HCT116 (cell line): ENCODE data around the gene EIF1AY. TPM values are rescaled to one million over a fixed set of nuclear protein-coding genes. Genes with fewer than 3 reads are reported as not detected.

Experiments used
- ATAC-seq: fragments of 200-7000 bp; cut with Tn5 transposase; 2 replicates; pipeline ENCODE4 v1.9.1; 2020; ENCODE audit warnings: mild to moderate bottlenecking, moderate library complexity
- BruUV-seq: library from RNA; stranded (reverse); fragments of 400-500 nt; replicated peaks from 2 replicates; lab custom pipeline; 2021; lab: Mats Ljungman, UMichigan
- CTCF ChIA-PET: fragments of 300-600 bp; sonication (Branson Sonifier 250); formaldehyde crosslinking; loops from one replicate; lab custom pipeline; 2021; ENCODE audit warnings: antibody characterized with exemption; lab: Charles Lee
- POLR2A ChIA-PET: fragments of 300-600, 350-600 bp; sonication (Branson Sonifier 250); formaldehyde crosslinking; loops from one replicate; lab custom pipeline; 2021; ENCODE audit warnings: antibody characterized with exemption; lab: Charles Lee
- RAD21 ChIA-PET, 2 experiments: fragments of 300-600 bp; sonication (Branson Sonifier 250); formaldehyde crosslinking; loops; one replicate each; lab custom pipeline; 2023; ENCODE audit warnings: low total read pairs in 2 of 2; ENCODE audit not compliant: uncharacterized antibody in 2 of 2, unreplicated experiment in 2 of 2, low non-redundant PET in 1 of 2; lab: Charles Lee
- DNase-seq: peaks from one replicate; pipeline ENCODE4 v3.0.0-alpha.2; 2010; ENCODE audit warnings: low read depth, low spot score
- H2AFZ ChIP-seq: fragments of 200-600 bp; shearing (Covaris generic), sonication (generic); 2 replicates; pipeline ENCODE4 v1.6.1; 2017; ENCODE audit warnings: low read depth, mixed run types, mixed read lengths, antibody characterized with exemption, low read length; ENCODE audit not compliant: poor library complexity, severe bottlenecking
- H3K27ac ChIP-seq: 2 replicates; pipeline ENCODE4 v1.5.1; 2012; ENCODE audit warnings: low read depth, low read length
- H3K27me3 ChIP-seq: fragments of 200-600 bp; sonication (generic); 2 replicates; pipeline ENCODE4 v1.6.1; 2016; ENCODE audit warnings: mixed run types, low read length, mixed read lengths; ENCODE audit not compliant: insufficient read depth
- H3K36me3 ChIP-seq, 2 experiments: fragments of 200-500 bp in 1 of 2; fragments of 200-600 bp in 1 of 2; sonication (Bioruptor generic) in 1 of 2; sonication (generic) in 1 of 2; 2 replicates each; pipeline versions ENCODE4 v1.5.1 to v1.6.1; 2014 to 2016; ENCODE audit warnings: low read length in 2 of 2, inconsistent platforms in 1 of 2, mixed read lengths in 1 of 2, mixed run types in 1 of 2; ENCODE audit not compliant: insufficient read depth in 2 of 2, control insufficient read depth in 1 of 2
- H3K4me1 ChIP-seq, 2 experiments: fragments of 200-600 bp in 1 of 2; sonication (generic) in 1 of 2; 2 replicates each; pipeline versions ENCODE4 v1.5.1 to v1.6.1; 2012 to 2017; ENCODE audit warnings: low read length in 2 of 2, inconsistent platforms in 1 of 2, mild to moderate bottlenecking in 1 of 2, mixed read lengths in 1 of 2, mixed run types in 1 of 2, moderate library complexity in 1 of 2; ENCODE audit not compliant: insufficient read depth in 2 of 2, control insufficient read depth in 1 of 2
- H3K4me2 ChIP-seq: fragments of 200-600 bp; sonication (generic); 2 replicates; pipeline ENCODE4 v1.6.1; 2017; ENCODE audit warnings: mixed run types, low read length, mixed read lengths
- H3K4me3 ChIP-seq, 2 experiments: fragments of 200-600 bp in 1 of 2; sonication (generic) in 1 of 2; replicated peaks in 1 of 2; 2 replicates each; pipeline ENCODE4 v1.5.1; 2011 to 2016; ENCODE audit warnings: low read length in 2 of 2, control low read depth in 1 of 2, low read depth in 1 of 2, mild to moderate bottlenecking in 1 of 2, mixed read lengths in 1 of 2, mixed run types in 1 of 2
- H3K79me2 ChIP-seq: fragments of 200-600 bp; sonication (generic); 2 replicates; pipeline ENCODE4 v1.6.1; 2017; ENCODE audit warnings: mild to moderate bottlenecking, mixed run types, low read length, moderate library complexity, mixed read lengths; ENCODE audit not compliant: insufficient read depth
- H3K9ac ChIP-seq: fragments of 200-600 bp; sonication (generic); 2 replicates; pipeline ENCODE4 v1.6.1; 2016; ENCODE audit warnings: low read length, mixed read lengths
- H3K9me2 ChIP-seq: fragments of 200-600 bp; sonication (generic), shearing (Covaris generic); 2 replicates; pipeline ENCODE4 v1.6.1; 2017; ENCODE audit warnings: mixed run types, mild to moderate bottlenecking, moderate library complexity; ENCODE audit not compliant: insufficient read depth
- H3K9me3 ChIP-seq, 2 experiments: fragments of 200-500 bp in 1 of 2; fragments of 200-600 bp in 1 of 2; sonication (Bioruptor generic) in 1 of 2; sonication (generic) in 1 of 2; 2 replicates each; pipeline ENCODE4 v1.6.1; 2014 to 2017; ENCODE audit warnings: low read length in 2 of 2, mixed read lengths in 2 of 2, inconsistent platforms in 1 of 2, low read depth in 1 of 2, mild to moderate bottlenecking in 1 of 2, mixed run types in 1 of 2, moderate library complexity in 1 of 2; ENCODE audit not compliant: control insufficient read depth in 1 of 2, insufficient read depth in 1 of 2
- H4K20me1 ChIP-seq: fragments of 200-600 bp; sonication (generic), shearing (Covaris generic); 2 replicates; pipeline ENCODE4 v1.6.1; 2017; ENCODE audit warnings: mixed run types, mild to moderate bottlenecking, moderate library complexity; ENCODE audit not compliant: insufficient read depth
- ATF3 ChIP-seq: IDR thresholded peaks from 2 replicates; pipeline ENCODE4 v1.6.1; 2012
- CBX3 ChIP-seq: IDR thresholded peaks from 2 replicates; pipeline ENCODE4 v1.6.1; 2012; ENCODE audit warnings: low read depth
- CTCF ChIP-seq, 3 experiments: fragments of 200-600 bp in 1 of 3; sonication (generic) in 1 of 3; IDR thresholded peaks in 2 of 3; conservative IDR thresholded peaks in 1 of 3; 2 replicates each; pipeline ENCODE4 v1.5.1; 2012 to 2017; ENCODE audit warnings: low read depth in 2 of 3, low read length in 2 of 3, antibody characterized with exemption in 1 of 3, borderline replicate concordance in 1 of 3, control low read depth in 1 of 3, mild to moderate bottlenecking in 1 of 3, mixed read lengths in 1 of 3, mixed run types in 1 of 3, moderate library complexity in 1 of 3; ENCODE audit not compliant: insufficient read depth in 1 of 3
- EGR1 ChIP-seq: IDR thresholded peaks from 2 replicates; pipeline ENCODE4 v1.6.1; 2012; ENCODE audit warnings: low read depth
- ELF1 ChIP-seq: IDR thresholded peaks from 2 replicates; pipeline ENCODE4 v1.6.1; 2012; ENCODE audit warnings: low read depth, borderline replicate concordance
- EZH2phosphoT487 ChIP-seq: fragments of 200-600 bp; IDR thresholded peaks from 2 replicates; pipeline ENCODE4 v1.6.1; 2018; ENCODE audit warnings: antibody characterized with exemption, borderline replicate concordance
- FOSL1 ChIP-seq: IDR thresholded peaks from 2 replicates; pipeline ENCODE4 v1.6.1; 2012; ENCODE audit warnings: low read depth
- JUND ChIP-seq: IDR thresholded peaks from 2 replicates; pipeline ENCODE4 v1.6.1; 2012
- POLR2A ChIP-seq: IDR thresholded peaks from 2 replicates; pipeline ENCODE4 v1.7.0; 2011; ENCODE audit warnings: borderline replicate concordance; ENCODE audit not compliant: insufficient read depth, insufficient read length; ENCODE audit errors: extremely low read depth
- POLR2AphosphoS5 ChIP-seq: IDR thresholded peaks from 2 replicates; pipeline ENCODE4 v1.6.1; 2011; ENCODE audit warnings: mild to moderate bottlenecking, low read depth, low read length, moderate library complexity
- RAD21 ChIP-seq: IDR thresholded peaks from 2 replicates; pipeline ENCODE4 v1.6.1; 2012; ENCODE audit warnings: low read depth, mild to moderate bottlenecking
- SIN3A ChIP-seq: IDR thresholded peaks from 2 replicates; pipeline ENCODE4 v1.6.1; 2012; ENCODE audit warnings: low read depth
- SP1 ChIP-seq: IDR thresholded peaks from 2 replicates; pipeline ENCODE4 v1.6.1; 2012; ENCODE audit warnings: low read depth
- TCF7L2 ChIP-seq: IDR thresholded peaks from 2 replicates; pipeline ENCODE4 v1.7.0; 2011; ENCODE audit warnings: borderline replicate concordance, inconsistent platforms; ENCODE audit not compliant: insufficient read depth, insufficient read length; ENCODE audit errors: extremely low read depth
- YY1 ChIP-seq: IDR thresholded peaks from 2 replicates; pipeline ENCODE4 v1.6.1; 2011; ENCODE audit warnings: low read length, low read depth, moderate library complexity, mild to moderate bottlenecking; ENCODE audit not compliant: insufficient replicate concordance; ENCODE audit errors: extremely low read depth
- ZBTB33 ChIP-seq: IDR thresholded peaks from 2 replicates; pipeline ENCODE4 v1.6.1; 2011; ENCODE audit warnings: mild to moderate bottlenecking, low read length, moderate library complexity; ENCODE audit not compliant: insufficient replicate concordance; ENCODE audit errors: extremely low read depth
- ZNF274 ChIP-seq: fragments of 200-500 bp; sonication (Bioruptor generic); IDR thresholded peaks from 2 replicates; pipeline ENCODE4 v1.6.1; 2014; ENCODE audit warnings: mild to moderate bottlenecking, low read depth, low read length, inconsistent platforms
- intact Hi-C: fragments of 100-400 bp; cut with micrococcal nuclease; formaldehyde crosslinking; loops from 2 replicates; pipeline ENCODE4 v1.10.0; 2022
- total RNA-seq: library from RNA; stranded (reverse); gene quantifications from one replicate; pipeline ENCODE4 v1.2.1, GENCODE V29; 2021; ENCODE audit not compliant: unreplicated experiment

Gene EIF1AY
- total RNA-seq, 1 experiment from 2014 or later, result 16.9 TPM

DNA sequence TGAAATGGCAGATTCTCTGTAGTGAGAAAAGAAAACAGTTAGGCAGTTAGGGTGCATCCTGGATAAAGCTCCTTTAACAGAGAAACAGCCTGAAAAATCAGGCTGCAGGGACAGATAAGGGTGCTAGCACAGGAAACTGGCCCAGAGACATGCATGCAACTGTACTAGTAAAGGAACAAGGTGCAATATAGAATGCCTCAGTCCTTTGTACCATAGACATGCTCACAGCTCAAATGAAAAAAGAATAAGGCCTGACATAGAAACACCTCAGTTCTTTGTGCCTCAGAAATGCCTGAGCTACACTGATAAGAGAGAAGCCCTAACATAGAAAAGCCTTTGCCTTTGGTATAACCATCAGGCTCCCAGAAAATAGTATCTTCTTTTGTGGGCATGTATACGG, 37.4 kb upstream of the EIF1AY start:
- TF ChIP-seq SP1 (no peak), RAD21 (no peak), EGR1 (no peak), POLR2A (no peak), ATF3 (no peak), FOSL1 (no peak), ELF1 (no peak), ZNF274 (no peak), YY1 (no peak), TCF7L2 (no peak), EZH2phosphoT487 (no peak), CTCF (IDR thresholded peaks at IDR 0.05 in 2 of 3, conservative IDR thresholded peaks at IDR 0.05 in 1 of 3; ENCODE audit: borderline replicate concordance in 1 of 3, insufficient read depth in 1 of 3, low read depth in 2 of 3, low read length in 2 of 3) (no peak), ZBTB33 (no peak), POLR2AphosphoS5 (no peak), JUND (no peak), SIN3A (no peak), CBX3 (no peak)
- no peaks in the 10 kb centered on the region for H4K20me1 ChIP-seq
- DNase-seq, result no peak
- ChIA-PET RAD21 (no interaction called here), CTCF (no interaction called here), POLR2A (no interaction called here)
- no peak overlapping the region for H2AFZ ChIP-seq
- no TSS peak for BruUV-seq
- no peak overlapping the region for H3K4me2 ChIP-seq
- ATAC-seq, result no peak
- H3K27me3 ChIP-seq, result no peaks in the 10 kb centered on the region
- H3K9me2 ChIP-seq, result no peaks in the 10 kb centered on the region
- H3K9me3 ChIP-seq, result no peaks in the 10 kb centered on the region
- H3K36me3 ChIP-seq, result no peaks in the 10 kb centered on the region
- no peaks in the 10 kb centered on the region for H3K4me1 ChIP-seq
- H3K4me3 ChIP-seq, result no peak overlapping the region
- no peak overlapping the region for H3K9ac ChIP-seq
- intact Hi-C loops, result no loop called here
- H3K79me2 ChIP-seq, result no peaks in the 10 kb centered on the region
- H3K27ac ChIP-seq, result no peak overlapping the region
